HEK293 (cell line): ENCODE data around the gene SLC36A4.
A peak's percentile ranks its signal among the peaks of the same experiment; 100 is the strongest.

Experiments used
- CTCF ChIA-PET: fragments of 350-600 bp; formaldehyde crosslinking; extraction: SDS; loops from one replicate; lab custom pipeline; 2021; ENCODE audit warnings: antibody characterized with exemption; lab: Yijun Ruan, JAX
- POLR2A ChIA-PET: fragments of 300-600 bp; formaldehyde crosslinking; extraction: SDS; loops from one replicate; lab custom pipeline; 2020; ENCODE audit warnings: antibody characterized with exemption, inconsistent platforms; lab: Yijun Ruan, JAX
- H3K27ac ChIP-seq: fragments of 200-500 bp; sonication (Bioruptor generic); 2 replicates; pipeline ENCODE4 v1.5.1; 2014; ENCODE audit warnings: low read depth, low read length, control low read depth, inconsistent platforms; ENCODE audit errors: extremely low read depth
- H3K36me3 ChIP-seq, 2 experiments: fragments of 200-500 bp in 1 of 2; sonication (Bioruptor generic) in 1 of 2; 1 replicate in 1 of 2; 2 replicates in 1 of 2; pipeline ENCODE4 v1.5.1; 2014 to 2017; ENCODE audit warnings: inconsistent platforms in 2 of 2, low read length in 2 of 2; ENCODE audit not compliant: control insufficient read depth in 2 of 2, insufficient read depth in 1 of 2
- H3K4me1 ChIP-seq: fragments of 200-500 bp; sonication (Bioruptor generic); 2 replicates; pipeline ENCODE4 v1.5.1; 2014; ENCODE audit warnings: mild to moderate bottlenecking, low read length, inconsistent platforms; ENCODE audit not compliant: control insufficient read depth, insufficient read depth
- H3K4me3 ChIP-seq: 2 replicates; pipeline ENCODE4 v1.5.1; 2011; ENCODE audit warnings: low read depth, mild to moderate bottlenecking, control low read depth, low read length, moderate library complexity
- H3K9me3 ChIP-seq: fragments of 200-500 bp; sonication (Bioruptor generic); 2 replicates; pipeline ENCODE4 v1.5.1; 2014; ENCODE audit warnings: low read depth, low read length, inconsistent platforms; ENCODE audit not compliant: control insufficient read depth, insufficient read depth
- HIC1 ChIP-seq: fragments of 450-650 bp; formaldehyde crosslinking; IDR thresholded peaks from 2 replicates; pipeline ENCODE4 v1.5.1; 2016; ENCODE audit warnings: missing biosample characterization, missing genetic modification characterization
- HOXA7 ChIP-seq: sonication (generic); formaldehyde crosslinking; IDR thresholded peaks from 2 replicates; pipeline ENCODE4 v1.8.1; 2022; ENCODE audit warnings: missing genetic modification reagents, borderline replicate concordance
- IKZF3 ChIP-seq: fragments of 450-650 bp; IDR thresholded peaks from 2 replicates; pipeline ENCODE4 v1.5.0; 2018; ENCODE audit warnings: missing biosample characterization, mild to moderate bottlenecking, missing genetic modification characterization, moderate library complexity
- KLF17 ChIP-seq: fragments of 450-650 bp; formaldehyde crosslinking; IDR thresholded peaks from 2 replicates; pipeline ENCODE4 v1.5.1; 2016; ENCODE audit warnings: missing biosample characterization, missing genetic modification characterization
- PBX3 ChIP-seq: sonication (generic); formaldehyde crosslinking; IDR thresholded peaks from 2 replicates; pipeline ENCODE4 v1.8.1; 2022; ENCODE audit warnings: mild to moderate bottlenecking, moderate library complexity, missing genetic modification reagents
- SCRT2 ChIP-seq: fragments of 450-650 bp; formaldehyde crosslinking; IDR thresholded peaks from 2 replicates; pipeline ENCODE4 v1.5.1; 2016; ENCODE audit warnings: missing biosample characterization, missing genetic modification characterization
- SETDB1 ChIP-seq: IDR thresholded peaks from one replicate; pipeline ENCODE4 v1.6.1; 2017; ENCODE audit warnings: mild to moderate bottlenecking, low read length, moderate library complexity, mixed read lengths; ENCODE audit not compliant: insufficient read length
- ZNF366 ChIP-seq: fragments of 450-650 bp; formaldehyde crosslinking; conservative IDR thresholded peaks from 2 replicates; pipeline ENCODE4 v1.5.1; 2016; ENCODE audit warnings: missing biosample characterization, missing genetic modification characterization
- ZNF48 ChIP-seq: fragments of 450-650 bp; formaldehyde crosslinking; IDR thresholded peaks from 2 replicates; pipeline ENCODE4 v1.5.1; 2016; ENCODE audit warnings: missing biosample characterization, missing genetic modification characterization
- ZNF501 ChIP-seq: fragments of 450-650 bp; formaldehyde crosslinking; IDR thresholded peaks from 2 replicates; pipeline ENCODE4 v1.5.1; 2016; ENCODE audit warnings: missing biosample characterization, missing genetic modification characterization
- ZNF654 ChIP-seq: fragments of 450-650 bp; formaldehyde crosslinking; IDR thresholded peaks from 2 replicates; pipeline ENCODE4 v1.5.1; 2016; ENCODE audit warnings: low read depth, missing biosample characterization, missing genetic modification characterization
- TF ChIP-seq, protein P1 (sequence below): fragments of 450-650 bp; formaldehyde crosslinking; IDR thresholded peaks from 2 replicates; pipeline ENCODE4 v1.5.1; 2016; ENCODE audit warnings: missing biosample characterization, missing genetic modification characterization
- TF ChIP-seq, protein P2 (sequence below): fragments of 450-650 bp; formaldehyde crosslinking; IDR thresholded peaks from 2 replicates; pipeline ENCODE4 v1.5.1; 2016; ENCODE audit warnings: missing biosample characterization, missing genetic modification characterization
- TF ChIP-seq, protein P3 (sequence below): fragments of 450-650 bp; formaldehyde crosslinking; IDR thresholded peaks from 2 replicates; pipeline ENCODE4 v1.5.1; 2016; ENCODE audit warnings: missing biosample characterization, missing genetic modification characterization

Gene SLC36A4

GRCh38 chr11:93198215-93198845, 539 bp upstream of the SLC36A4 start:
- Histone ChIP-seq H3K4me3 (peak overlapping the region; percentile 72), H3K4me1 (no peaks in the 10 kb centered on the region), H3K27ac (no peak overlapping the region), H3K9me3 (no peaks in the 10 kb centered on the region), H3K36me3 (no peaks in the 10 kb centered on the region)
- ChIA-PET CTCF (interaction anchor here (0.5 kb wide), 1 partner anchor 32 kb away, joined by 3 read pairs; no protein-coding TSS in a partner anchor), POLR2A (no interaction called here)
- TF ChIP-seq ZNF501 (peak; percentile 25; the same call in 1 of the 2 replicates), HOXA7 (CRISPR knock-in tag) (no peak)
- TF ChIP-seq, protein P1, sequence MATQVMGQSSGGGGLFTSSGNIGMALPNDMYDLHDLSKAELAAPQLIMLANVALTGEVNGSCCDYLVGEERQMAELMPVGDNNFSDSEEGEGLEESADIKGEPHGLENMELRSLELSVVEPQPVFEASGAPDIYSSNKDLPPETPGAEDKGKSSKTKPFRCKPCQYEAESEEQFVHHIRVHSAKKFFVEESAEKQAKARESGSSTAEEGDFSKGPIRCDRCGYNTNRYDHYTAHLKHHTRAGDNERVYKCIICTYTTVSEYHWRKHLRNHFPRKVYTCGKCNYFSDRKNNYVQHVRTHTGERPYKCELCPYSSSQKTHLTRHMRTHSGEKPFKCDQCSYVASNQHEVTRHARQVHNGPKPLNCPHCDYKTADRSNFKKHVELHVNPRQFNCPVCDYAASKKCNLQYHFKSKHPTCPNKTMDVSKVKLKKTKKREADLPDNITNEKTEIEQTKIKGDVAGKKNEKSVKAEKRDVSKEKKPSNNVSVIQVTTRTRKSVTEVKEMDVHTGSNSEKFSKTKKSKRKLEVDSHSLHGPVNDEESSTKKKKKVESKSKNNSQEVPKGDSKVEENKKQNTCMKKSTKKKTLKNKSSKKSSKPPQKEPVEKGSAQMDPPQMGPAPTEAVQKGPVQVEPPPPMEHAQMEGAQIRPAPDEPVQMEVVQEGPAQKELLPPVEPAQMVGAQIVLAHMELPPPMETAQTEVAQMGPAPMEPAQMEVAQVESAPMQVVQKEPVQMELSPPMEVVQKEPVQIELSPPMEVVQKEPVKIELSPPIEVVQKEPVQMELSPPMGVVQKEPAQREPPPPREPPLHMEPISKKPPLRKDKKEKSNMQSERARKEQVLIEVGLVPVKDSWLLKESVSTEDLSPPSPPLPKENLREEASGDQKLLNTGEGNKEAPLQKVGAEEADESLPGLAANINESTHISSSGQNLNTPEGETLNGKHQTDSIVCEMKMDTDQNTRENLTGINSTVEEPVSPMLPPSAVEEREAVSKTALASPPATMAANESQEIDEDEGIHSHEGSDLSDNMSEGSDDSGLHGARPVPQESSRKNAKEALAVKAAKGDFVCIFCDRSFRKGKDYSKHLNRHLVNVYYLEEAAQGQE (tag by site-specific recombination) = peak; percentile 88

- ChIA-PET CTCF (interaction anchor here (0.6 to 0.7 kb wide), 4 partner anchors 10 to 674 kb away, joined by 3 to 5 read pairs (median 3); no protein-coding TSS in a partner anchor), POLR2A (no interaction called here)
- Histone ChIP-seq H3K4me1 (no peaks in the 10 kb centered on the region), H3K4me3 (peak overlapping the region; percentile 72), H3K9me3 (no peaks in the 10 kb centered on the region), H3K27ac (peak overlapping the region; percentile 81; the same call in 1 of the 2 replicates), H3K36me3 (no peaks in the 10 kb centered on the region)
- TF ChIP-seq SCRT2 (tag by site-specific recombination) = peak; percentile 73
- 0 out of 2 replicates have a peak, but pooled peaks have one; percentile 23 for TF ChIP-seq IKZF3 (tag by site-specific recombination)
- peak; percentile 74; the same call in 1 of the 2 replicates for TF ChIP-seq ZNF366 (tag by site-specific recombination)
- TF ChIP-seq ZNF48 = no peak
- no peak for TF ChIP-seq ZNF501
These were observed 893 bp downstream of the SLC36A4 start for GRCh38 chr11:93196816-93197379.

GRCh38 chr11:93194673-93195291, 3.0 kb downstream of the SLC36A4 start:
- no peak overlapping the region for H3K4me3 ChIP-seq
- POLR2A ChIA-PET = no interaction called here

GRCh38 chr11:93193731-93194130, 4.1 kb downstream of the SLC36A4 start:
- ChIA-PET CTCF (no interaction called here), POLR2A (no interaction called here)
- Histone ChIP-seq H3K36me3 (no peaks in the 10 kb centered on the region), H3K4me3 (no peak overlapping the region), H3K9me3 (no peaks in the 10 kb centered on the region), H3K27ac (no peak overlapping the region), H3K4me1 (no peaks in the 10 kb centered on the region)
- TF ChIP-seq PBX3 (CRISPR knock-in tag) = no peak
- TF ChIP-seq, protein P2, sequence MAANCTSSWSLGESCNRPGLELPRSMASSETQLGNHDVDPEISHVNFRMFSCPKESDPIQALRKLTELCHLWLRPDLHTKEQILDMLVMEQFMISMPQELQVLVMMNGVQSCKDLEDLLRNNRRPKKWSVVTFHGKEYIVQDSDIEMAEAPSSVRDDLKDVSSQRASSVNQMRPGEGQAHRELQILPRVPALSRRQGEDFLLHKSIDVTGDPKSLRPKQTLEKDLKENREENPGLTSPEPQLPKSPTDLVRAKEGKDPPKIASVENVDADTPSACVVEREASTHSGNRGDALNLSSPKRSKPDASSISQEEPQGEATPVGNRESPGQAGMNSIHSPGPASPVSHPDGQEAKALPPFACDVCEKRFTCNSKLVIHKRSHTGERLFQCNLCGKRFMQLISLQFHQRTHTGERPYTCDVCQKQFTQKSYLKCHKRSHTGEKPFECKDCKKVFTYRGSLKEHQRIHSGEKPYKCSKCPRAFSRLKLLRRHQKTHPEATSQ (tag by site-specific recombination) = no peak
- TF ChIP-seq, protein P3, sequence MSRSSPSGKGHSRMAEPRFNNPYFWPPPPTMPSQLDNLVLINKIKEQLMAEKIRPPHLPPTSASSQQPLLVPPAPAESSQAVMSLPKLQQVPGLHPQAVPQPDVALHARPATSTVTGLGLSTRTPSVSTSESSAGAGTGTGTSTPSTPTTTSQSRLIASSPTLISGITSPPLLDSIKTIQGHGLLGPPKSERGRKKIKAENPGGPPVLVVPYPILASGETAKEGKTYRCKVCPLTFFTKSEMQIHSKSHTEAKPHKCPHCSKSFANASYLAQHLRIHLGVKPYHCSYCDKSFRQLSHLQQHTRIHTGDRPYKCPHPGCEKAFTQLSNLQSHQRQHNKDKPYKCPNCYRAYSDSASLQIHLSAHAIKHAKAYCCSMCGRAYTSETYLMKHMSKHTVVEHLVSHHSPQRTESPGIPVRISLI (tag by site-specific recombination) = no peak
- TF ChIP-seq HIC1 (tag by site-specific recombination) = no peak
- no peak for TF ChIP-seq ZNF654 (tag by site-specific recombination)

More at GRCh38 chr11:93194673-93195291, 3.0 kb downstream of the SLC36A4 start:
- Histone ChIP-seq H3K27ac (no peak overlapping the region), H3K36me3 (no peaks in the 10 kb centered on the region), H3K4me1 (no peaks in the 10 kb centered on the region), H3K9me3 (no peaks in the 10 kb centered on the region)
- TF ChIP-seq SETDB1 (peak; percentile 12), KLF17 (tag by site-specific recombination) (no peak)
- CTCF ChIA-PET = no interaction called here
